HG02943 (cell line): ENCODE data around the gene NXNL2.

Source experiments
- ATAC-seq: cut with Tn5 transposase; IDR thresholded peaks from one replicate; pipeline ENCODE4 v1.9.1; 2021; ENCODE audit warnings: mild to moderate bottlenecking, low read depth, moderate library complexity; ENCODE audit not compliant: unreplicated experiment

Gene NXNL2

DNA sequence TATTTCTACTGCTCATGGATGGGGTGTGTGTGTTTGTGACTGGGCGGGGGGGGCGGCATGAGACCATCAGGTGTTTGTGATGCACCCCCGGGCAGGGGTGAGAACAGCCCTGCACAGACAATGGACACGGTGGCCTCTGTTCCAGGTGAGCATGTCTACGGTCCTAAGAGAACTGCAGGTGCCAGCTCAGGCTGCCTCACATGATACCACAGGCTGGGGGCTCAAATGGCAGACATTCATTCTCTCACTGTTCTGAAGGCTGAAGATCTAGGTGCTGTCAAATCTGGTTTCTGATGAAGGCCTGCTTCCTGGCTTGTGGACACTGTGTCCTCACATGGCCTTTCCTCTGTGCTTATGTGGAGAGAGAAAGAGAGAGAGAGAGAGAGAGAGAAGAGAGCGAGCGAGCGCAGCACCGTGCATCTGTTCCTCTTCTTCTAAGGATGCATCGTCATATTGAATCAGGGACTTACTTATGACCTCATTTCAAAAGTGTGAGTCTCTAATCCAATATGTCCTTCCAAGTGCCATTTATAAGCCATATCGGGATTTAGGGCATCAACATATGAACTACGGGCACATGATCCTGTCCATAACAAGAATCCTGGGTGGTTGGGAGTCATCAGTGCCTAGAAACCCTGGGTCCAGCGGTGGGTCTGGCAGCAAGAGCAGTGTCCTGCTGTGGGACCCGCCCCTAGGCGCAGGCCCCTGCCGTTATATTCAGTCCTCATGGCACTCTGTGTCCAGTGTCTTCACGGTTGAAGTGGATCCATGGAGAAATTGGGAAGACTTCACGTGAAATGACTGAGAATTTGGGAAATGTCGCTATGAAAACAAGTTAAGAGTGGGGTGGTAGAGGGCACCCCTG, 42.5 kb downstream of the NXNL2 start:
- ATAC-seq = no peak

GRCh38 chr9:88578121-88579049, 43.4 kb downstream of the NXNL2 start:
- peak; percentile 75 for ATAC-seq

- ATAC-seq = no peak
These were observed 44.2 kb downstream of the NXNL2 start for GRCh38 chr9:88579050-88579715.

GRCh38 chr9:88580961-88581360, 46.0 kb downstream of the NXNL2 start:
- no peak for ATAC-seq

DNA sequence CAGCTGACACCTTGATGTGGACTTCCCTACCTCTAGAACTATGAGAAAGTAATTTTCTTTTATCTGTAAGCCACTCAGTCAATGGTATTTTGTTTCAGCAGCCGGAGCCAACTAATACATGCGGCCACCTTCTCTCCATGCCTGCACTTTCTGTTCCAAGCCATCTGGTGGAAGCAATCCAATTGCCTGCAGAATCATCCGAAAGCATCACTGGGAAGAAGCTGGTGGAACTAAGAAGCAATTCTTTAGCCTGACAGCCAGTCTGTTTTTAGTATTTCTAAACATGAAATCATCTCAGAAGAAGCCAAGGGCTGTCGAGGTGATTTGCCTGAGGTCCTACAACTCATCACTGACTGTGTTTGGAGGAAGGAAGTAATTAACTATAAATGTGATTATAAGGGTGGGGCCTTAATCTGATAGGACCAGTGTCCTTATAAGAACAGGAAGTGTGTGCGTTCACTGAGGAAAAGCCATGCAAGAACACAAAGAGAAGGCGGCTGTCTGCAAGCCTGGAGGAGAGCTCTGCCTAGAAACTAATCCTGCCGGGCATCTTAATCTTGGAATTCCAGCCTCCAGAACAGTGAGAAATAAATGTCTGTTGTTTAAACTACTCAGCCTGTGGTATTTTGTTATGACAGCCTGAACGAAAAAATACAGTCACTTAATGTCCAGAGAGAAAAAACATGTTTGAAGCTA, 49.1 kb downstream of the NXNL2 start:
- no peak for ATAC-seq

DNA sequence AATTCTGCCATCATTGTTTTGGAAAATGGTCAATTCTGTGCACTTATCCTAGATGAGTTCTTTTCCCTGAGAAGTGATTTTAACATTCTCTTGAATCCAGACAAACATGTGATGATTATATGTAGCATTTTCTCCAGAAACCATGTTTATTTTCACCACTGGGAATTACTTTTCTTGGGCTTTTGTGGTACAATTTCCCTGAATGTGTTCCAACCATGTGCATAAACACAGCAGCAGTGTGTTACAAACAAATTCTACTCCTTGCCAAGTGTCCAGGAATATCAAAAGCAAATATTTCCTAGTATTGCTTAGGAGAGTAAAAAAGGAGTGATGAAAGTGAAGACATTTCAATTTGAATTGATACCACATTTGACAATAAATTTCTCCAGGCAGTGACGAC, 50.4 kb downstream of the NXNL2 start:
- ATAC-seq = no peak

- no peak for ATAC-seq
These were observed 51.5 kb downstream of the NXNL2 start for GRCh38 chr9:88586452-88586851.

GRCh38 chr9:88587182-88587581, 52.2 kb downstream of the NXNL2 start:
- no peak for ATAC-seq

- no peak for ATAC-seq
These were observed 53.1 kb downstream of the NXNL2 start for GRCh38 chr9:88587885-88588649.

DNA sequence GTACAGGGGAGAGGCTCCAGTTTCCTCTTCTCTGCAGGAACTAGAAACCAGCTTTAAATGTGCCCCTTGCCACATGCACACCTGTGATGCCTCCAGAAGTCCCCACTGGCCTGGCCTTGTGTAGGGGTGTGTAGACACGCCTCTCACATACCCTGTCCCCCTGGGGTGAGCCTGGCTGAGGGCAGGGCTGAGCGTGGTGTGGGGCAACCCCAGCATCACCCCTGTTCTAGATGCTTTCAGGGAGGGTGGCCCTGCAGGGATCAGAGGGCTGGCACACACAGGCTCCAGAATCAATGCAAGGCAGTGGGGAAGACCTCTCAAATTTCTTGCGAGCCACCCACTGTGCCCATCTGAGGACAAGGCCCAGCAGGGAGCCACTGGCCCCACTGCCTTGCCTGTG, 54.7 kb downstream of the NXNL2 start:
- ATAC-seq = no peak

DNA sequence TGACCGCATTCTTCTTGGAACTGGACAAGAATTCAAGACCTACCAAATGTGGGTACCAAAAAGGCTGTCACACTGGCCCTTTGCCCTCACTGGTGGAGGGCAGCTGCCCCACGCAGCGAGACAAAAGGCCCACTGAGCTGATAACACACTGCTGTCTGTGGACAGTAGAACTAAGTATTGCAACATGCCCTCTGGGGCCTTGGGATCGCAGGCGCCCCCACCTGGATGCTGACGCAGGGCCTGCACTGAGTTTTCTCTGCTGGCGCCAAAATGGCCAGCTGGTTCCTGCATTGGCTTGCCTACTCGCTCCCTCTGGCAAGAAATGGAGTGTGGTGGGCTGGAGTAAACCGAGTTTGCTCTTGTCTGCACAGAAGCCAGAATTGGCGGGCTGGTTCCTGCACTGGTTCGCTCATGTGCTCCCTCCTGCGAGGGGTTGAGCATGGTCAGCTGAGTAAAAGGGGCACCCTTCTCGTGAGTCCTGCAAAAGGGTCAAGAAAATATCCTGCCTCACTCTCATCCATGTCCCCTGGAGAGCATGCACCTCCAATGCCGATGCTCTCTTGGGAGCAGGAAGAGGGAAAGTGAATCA, 55.7 kb downstream of the NXNL2 start:
- ATAC-seq = no peak

- ATAC-seq = peak; percentile 97
These were observed 58.7 kb downstream of the NXNL2 start for GRCh38 chr9:88593537-88594185.
